HG02763 (cell line): ENCODE measurements around the gene PDE3B.
"Not testable (repeated sequence)": the region's sequence is repeated elsewhere in the genome, so short reads cannot be mapped to it uniquely, and the experiment has no call there.

Experiments used
- ATAC-seq: cut with Tn5 transposase; IDR thresholded peaks from one replicate; pipeline ENCODE4 v1.9.1; 2021; ENCODE audit warnings: mild to moderate bottlenecking, moderate library complexity; ENCODE audit not compliant: unreplicated experiment

Gene PDE3B

DNA sequence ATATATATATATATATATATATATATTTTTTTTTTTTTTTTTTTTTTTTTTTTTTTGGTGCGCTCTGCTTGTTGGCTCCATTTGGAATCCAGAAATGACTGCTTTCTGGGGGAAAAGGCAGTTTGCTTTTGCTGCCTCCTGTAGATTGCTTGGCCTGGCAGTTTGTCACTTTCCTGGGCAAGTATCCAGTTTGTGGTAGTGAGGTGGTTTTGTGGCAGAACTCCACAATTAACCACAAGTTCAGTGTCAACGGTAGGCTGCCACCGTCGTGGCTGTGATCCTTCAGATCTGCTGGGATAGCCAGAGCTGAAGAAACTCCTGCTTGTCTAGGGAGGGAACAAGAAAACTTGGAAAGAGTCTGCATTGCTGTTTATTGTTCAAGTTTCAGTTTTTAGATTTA, 5.0 kb upstream of the PDE3B start:
- no peak for ATAC-seq

GRCh38 chr11:14641801-14642200, 1.8 kb upstream of the PDE3B start:
- ATAC-seq, result no peak

DNA sequence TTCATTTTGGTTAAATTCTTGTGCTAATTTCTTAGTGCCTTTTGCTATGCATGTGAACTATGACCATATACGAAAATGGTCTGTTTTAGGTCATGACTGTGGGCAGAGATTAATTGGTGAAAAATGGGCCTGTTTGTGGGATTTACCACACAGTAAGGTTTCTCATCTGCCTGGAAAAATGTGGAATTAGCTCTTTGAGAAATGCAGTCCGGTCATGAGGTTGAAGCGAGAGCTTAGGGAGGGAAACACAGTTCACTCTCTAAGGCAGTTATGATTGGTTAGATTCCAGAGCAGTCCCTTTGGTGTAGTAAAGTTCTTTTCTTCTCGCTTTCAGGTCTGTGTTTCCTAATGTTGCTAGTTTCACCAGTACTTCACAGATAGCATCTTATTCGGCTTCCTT, 1.2 kb upstream of the PDE3B start:
- ATAC-seq, result no peak

DNA sequence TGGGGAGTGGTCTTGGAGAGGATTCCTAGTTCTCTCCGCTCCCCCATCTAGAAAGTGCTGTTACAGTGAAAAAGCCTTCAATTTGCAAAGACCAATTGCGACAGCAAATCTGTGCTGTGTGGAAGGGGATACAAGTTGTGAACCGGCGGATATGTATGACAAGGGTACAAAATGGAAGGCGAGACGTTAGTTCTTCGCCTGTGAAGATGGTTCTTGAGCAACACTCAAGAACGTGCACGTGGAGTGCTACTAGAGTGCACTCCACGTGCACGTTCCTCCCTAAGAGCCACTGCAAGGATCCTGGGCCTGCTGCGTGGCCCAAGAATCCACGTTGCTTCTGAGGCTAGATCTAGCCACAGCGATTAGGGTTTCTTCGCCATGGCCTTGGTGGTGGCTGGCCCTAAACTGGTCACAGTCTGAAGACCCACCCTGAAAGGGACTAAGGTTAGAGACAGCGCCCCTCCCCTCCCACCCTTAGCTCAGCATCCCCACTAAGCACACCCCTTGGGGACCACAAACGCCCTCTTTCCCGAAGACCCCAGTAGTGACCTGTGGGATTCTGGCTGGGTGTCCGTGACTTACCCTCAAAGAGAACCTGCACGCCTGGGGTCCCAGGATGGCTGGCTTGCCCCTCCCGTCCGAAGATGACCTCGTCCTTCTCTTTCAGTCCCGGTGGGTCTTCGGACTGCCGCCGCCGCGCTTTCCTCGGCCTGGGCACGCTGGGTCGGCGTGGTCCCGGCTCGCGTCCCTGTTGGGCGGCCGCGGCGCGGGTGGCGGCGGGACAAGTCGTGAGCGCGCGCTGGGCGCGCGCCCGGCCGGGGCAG, 519 bp upstream of the PDE3B start:
- no peak for ATAC-seq

DNA sequence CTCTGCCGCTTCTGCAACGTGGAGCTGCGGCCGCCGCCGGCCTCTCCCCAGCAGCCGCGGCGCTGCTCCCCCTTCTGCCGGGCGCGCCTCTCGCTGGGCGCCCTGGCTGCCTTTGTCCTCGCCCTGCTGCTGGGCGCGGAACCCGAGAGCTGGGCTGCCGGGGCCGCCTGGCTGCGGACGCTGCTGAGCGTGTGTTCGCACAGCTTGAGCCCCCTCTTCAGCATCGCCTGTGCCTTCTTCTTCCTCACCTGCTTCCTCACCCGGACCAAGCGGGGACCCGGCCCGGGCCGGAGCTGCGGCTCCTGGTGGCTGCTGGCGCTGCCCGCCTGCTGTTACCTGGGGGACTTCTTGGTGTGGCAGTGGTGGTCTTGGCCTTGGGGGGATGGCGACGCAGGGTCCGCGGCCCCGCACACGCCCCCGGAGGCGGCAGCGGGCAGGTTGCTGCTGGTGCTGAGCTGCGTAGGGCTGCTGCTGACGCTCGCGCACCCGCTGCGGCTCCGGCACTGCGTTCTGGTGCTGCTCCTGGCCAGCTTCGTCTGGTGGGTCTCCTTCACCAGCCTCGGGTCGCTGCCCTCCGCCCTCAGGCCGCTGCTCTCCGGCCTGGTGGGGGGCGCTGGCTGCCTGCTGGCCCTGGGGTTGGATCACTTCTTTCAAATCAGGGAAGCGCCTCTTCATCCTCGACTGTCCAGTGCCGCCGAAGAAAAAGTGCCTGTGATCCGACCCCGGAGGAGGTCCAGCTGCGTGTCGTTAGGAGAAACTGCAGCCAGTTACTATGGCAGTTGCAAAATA, 816 bp downstream of the PDE3B start:
- peak; percentile 49 for ATAC-seq

DNA sequence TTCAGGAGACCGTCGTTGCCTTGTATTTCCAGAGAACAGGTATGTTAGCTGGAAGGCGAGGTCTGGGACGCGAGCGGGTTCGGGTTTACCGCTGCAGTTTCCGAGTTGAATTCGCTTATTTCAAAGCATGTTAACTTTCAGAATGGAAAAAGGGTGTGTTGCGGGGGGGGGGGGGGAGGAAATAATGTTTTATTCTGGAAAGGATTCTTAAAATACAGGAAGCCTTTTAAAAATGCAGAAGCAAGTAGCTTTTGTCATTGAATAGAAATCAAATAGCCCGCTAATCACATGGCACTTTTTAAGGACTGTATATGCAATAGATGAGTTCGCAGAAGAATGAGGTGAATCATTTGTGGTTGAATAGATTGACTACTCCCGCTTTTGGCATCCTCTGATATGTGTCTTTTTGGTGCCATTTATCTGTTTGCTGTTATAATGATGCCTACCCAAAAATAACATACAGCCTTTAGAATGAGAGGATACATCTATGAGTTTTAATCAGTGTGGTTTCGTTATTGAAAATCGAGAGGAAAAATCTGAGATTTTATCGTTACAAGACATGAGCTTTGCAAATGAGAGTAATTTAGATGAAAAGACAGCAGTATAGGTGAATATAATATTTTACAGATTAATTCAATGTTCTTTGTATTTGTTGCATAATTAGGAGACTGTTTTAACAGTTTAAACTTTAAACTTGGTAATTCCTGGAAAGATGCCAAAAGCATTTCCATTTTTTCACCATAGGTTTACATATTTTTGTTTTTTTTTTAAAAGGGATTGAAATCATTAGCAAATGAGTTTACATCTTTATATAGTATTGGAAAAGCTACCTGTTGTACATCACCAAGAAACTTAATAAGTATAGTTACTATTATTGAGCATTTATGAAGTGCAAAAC, 1.7 kb downstream of the PDE3B start:
- no peak for ATAC-seq

DNA sequence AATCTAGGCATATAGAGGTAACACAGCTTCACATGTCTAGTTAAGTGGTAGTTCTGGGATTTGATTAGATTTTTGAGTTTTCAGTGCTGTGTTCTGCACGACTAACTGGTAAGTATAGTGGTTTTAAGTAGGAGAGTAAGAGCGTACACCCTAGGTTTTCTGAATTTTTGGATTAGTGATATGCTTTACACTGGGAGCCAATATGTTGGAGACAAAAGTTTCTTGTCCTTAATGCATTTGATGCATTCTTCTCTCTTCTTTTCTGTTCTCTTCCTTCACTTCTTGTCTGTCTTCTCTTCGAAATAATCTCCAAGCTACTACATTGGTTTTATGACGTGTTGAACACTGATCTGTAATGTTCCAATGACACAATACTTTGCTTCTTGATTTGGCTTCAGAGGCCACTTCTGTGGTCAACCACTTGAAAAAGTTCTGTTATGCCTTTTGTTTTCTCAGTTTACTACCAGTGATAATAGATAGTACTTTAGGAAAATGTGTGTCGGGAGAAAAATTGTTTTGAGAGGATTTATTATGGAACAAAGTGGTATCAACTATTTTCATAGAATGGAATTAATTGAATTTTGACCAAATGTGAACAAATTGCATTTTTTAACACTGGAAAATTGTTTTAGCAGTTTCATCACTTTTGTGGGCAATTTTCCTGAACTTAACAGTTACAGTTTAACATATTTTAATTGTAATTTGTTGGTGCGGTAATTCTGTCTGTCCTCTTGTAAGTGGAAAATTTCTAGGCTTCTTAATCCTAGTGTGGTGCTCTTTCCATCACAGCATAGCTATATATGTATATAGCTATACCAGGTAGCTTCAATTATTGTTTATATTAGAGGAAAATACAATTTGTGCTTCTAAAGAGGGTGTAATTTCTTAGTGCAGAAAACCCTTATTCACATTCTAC, 2.6 kb downstream of the PDE3B start:
- no peak for ATAC-seq

- no peak for ATAC-seq
Observed at GRCh38 chr11:14650064-14650463, 6.5 kb downstream of the PDE3B start.

DNA sequence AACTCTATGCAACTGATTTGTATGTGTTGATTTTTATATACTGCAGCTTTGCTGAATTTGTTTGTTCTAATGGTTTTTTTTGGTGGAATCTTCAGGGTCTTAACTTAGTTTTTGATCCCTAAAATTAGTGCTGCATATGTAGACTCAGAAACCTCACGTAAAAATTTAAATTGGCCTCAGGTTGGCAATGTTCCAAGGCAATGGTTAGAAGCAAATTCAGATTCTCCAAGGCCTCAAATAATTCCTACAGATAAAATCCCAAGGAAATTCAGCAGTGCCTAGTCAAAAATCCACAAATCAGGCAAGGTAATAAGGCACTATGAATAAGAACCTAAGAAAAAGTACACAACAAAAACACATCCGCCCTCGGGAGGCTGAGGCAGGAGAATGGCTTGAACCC, 9.5 kb downstream of the PDE3B start:
- ATAC-seq, result no peak

DNA sequence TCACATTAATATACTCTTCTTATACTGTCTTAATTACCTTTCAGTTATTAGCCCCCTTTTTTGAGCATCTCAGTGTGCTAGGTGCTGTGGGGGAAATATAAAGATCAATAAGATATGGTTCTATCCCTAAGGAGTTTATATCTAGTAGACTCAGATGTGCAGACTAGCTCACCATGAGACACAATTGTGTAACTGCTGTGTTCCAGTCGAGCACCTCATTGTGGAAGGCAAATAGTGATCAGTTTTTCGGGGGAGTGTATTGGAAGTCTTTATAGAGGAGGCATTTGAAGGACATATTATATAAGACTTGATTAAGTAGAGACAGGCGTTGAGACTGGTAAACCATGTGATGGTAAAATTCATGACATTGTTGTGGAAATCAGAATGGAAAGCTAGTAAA, 11.8 kb downstream of the PDE3B start:
- no peak for ATAC-seq

- ATAC-seq, result no peak
Observed at GRCh38 chr11:14656536-14657457, 13.2 kb downstream of the PDE3B start.

DNA sequence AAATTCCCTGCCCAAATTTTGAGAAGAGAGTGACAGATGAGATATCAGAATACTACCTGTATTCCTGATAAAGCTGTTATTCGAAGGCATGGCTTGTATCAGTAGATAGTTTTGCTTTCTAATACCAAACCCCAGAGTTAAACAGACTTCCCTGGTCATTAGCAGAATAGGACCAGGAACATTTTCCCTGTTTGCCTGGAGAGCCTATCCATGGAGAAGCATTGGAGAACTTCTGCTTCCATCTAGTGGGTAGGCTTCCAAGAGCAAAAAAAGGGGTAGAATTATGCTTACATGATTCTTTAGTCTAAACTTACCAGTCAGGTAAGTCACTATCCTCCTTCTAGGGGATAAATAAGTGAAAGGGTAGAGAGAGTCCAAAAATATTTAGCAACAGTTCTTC, 14.2 kb downstream of the PDE3B start:
- ATAC-seq, result no peak

GRCh38 chr11:14664926-14665325, 21.3 kb downstream of the PDE3B start:
- not testable (repeated sequence) for ATAC-seq

- ATAC-seq, result not testable (repeated sequence)
Observed at GRCh38 chr11:14667329-14667728, 23.7 kb downstream of the PDE3B start.

GRCh38 chr11:14668731-14669301, 25.2 kb downstream of the PDE3B start:
- no peak for ATAC-seq

- no peak for ATAC-seq
Observed at GRCh38 chr11:14669499-14669898, 25.9 kb downstream of the PDE3B start.

- ATAC-seq, result no peak
Observed at GRCh38 chr11:14669958-14670357, 26.4 kb downstream of the PDE3B start.

DNA sequence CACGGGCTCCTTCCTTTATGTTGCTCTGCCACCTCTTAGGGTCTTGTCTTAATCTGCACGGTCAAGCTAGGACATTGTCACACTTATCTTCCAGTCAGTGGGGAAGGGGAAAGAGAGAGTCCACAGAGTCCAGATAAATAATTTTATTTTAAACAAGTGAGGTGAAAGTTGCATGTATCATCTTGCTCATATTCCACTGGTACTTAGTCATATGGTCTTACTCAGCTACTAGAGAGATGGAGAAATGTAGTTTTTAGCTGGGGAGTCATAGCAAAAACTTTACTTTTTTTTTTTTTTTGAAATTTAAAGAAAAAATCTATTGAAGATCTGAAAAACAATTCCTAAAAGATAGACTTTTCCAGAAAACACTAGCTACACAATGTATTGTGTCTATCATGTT, 29.0 kb downstream of the PDE3B start:
- no peak for ATAC-seq

GRCh38 chr11:14673421-14673820, 29.8 kb downstream of the PDE3B start:
- no peak for ATAC-seq
